H9 (cell line): ENCODE data around the gene GRB14. TPM values are rescaled to one million over a fixed set of nuclear protein-coding genes. Genes with fewer than 3 reads are reported as not detected.

Experiments used
- DNase-seq: peaks from one replicate; pipeline ENCODE4 v3.0.0-alpha.2; 2017
- H2AFZ ChIP-seq: one replicate; pipeline ENCODE4 v1.6.1; 2013; ENCODE audit warnings: mild to moderate bottlenecking, low read length, control low read depth, moderate library complexity
- H2AK5ac ChIP-seq: 2 replicates; pipeline ENCODE4 v1.6.1; 2013; ENCODE audit warnings: low read length, control low read depth, mixed read lengths; ENCODE audit not compliant: insufficient read length
- H2BK120ac ChIP-seq: one replicate; pipeline ENCODE4 v1.6.1; 2013; ENCODE audit warnings: low read depth, mild to moderate bottlenecking, low read length, control low read depth, inconsistent platforms; ENCODE audit not compliant: poor library complexity, severe bottlenecking
- H2BK12ac ChIP-seq: 2 replicates; pipeline ENCODE4 v1.6.1; 2013; ENCODE audit warnings: low read length, control low read depth, mixed read lengths, low read depth; ENCODE audit not compliant: insufficient read length
- H2BK15ac ChIP-seq: 2 replicates; pipeline ENCODE4 v1.6.1; 2013; ENCODE audit warnings: low read depth, low read length, control low read depth
- H2BK20ac ChIP-seq: one replicate; pipeline ENCODE4 v1.6.1; 2013; ENCODE audit warnings: low read depth, mild to moderate bottlenecking, low read length, control low read depth, inconsistent platforms; ENCODE audit not compliant: poor library complexity, severe bottlenecking
- H2BK5ac ChIP-seq: 2 replicates; pipeline ENCODE4 v1.6.1; 2013; ENCODE audit warnings: low read length, control low read depth, mixed read lengths; ENCODE audit not compliant: insufficient read length
- H3K14ac ChIP-seq: 2 replicates; pipeline ENCODE4 v1.6.1; 2013; ENCODE audit warnings: low read length, control low read depth; ENCODE audit not compliant: insufficient read depth
- H3K18ac ChIP-seq: 2 replicates; pipeline ENCODE4 v1.6.1; 2013; ENCODE audit warnings: low read depth, mild to moderate bottlenecking, mixed read lengths, low read length, control low read depth; ENCODE audit not compliant: insufficient read length
- H3K23ac ChIP-seq: 2 replicates; pipeline ENCODE4 v1.6.1; 2013; ENCODE audit warnings: low read length, control low read depth, mixed read lengths, low read depth; ENCODE audit not compliant: insufficient read length
- H3K23me2 ChIP-seq: 2 replicates; pipeline ENCODE4 v1.6.1; 2013; ENCODE audit warnings: low read depth, mild to moderate bottlenecking, mixed read lengths, low read length, control low read depth; ENCODE audit not compliant: insufficient read length, poor library complexity, severe bottlenecking
- H3K27ac ChIP-seq: 2 replicates; pipeline ENCODE4 v1.5.1; 2013; ENCODE audit warnings: low read length, control low read depth, mixed read lengths, low read depth; ENCODE audit not compliant: insufficient read length
- H3K27me3 ChIP-seq: 2 replicates; pipeline ENCODE4 v1.6.1; 2013; ENCODE audit warnings: low read length, control low read depth, inconsistent platforms; ENCODE audit not compliant: insufficient read depth
- H3K4ac ChIP-seq: 2 replicates; pipeline ENCODE4 v1.6.1; 2013; ENCODE audit warnings: low read depth, mild to moderate bottlenecking, control low read depth, inconsistent platforms, low read length, moderate library complexity
- H3K4me1 ChIP-seq: 2 replicates; pipeline ENCODE4 v1.6.1; 2013; ENCODE audit warnings: low read length, control low read depth, inconsistent platforms; ENCODE audit not compliant: insufficient read depth
- H3K4me2 ChIP-seq: 2 replicates; pipeline ENCODE4 v1.6.1; 2013; ENCODE audit warnings: low read length, control low read depth, mixed read lengths; ENCODE audit not compliant: insufficient read length, insufficient read depth
- H3K56ac ChIP-seq: 2 replicates; pipeline ENCODE4 v1.6.1; 2013; ENCODE audit warnings: low read depth, mild to moderate bottlenecking, mixed read lengths, low read length, control low read depth; ENCODE audit not compliant: insufficient read length
- H3K79me1 ChIP-seq: 2 replicates; pipeline ENCODE4 v1.6.1; 2013; ENCODE audit warnings: low read depth, mild to moderate bottlenecking, moderate library complexity, low read length, control low read depth, inconsistent platforms; ENCODE audit not compliant: insufficient read depth, poor library complexity, severe bottlenecking
- H3K79me2 ChIP-seq: 2 replicates; pipeline ENCODE4 v1.6.1; 2013; ENCODE audit warnings: low read length, control low read depth, inconsistent platforms; ENCODE audit not compliant: insufficient read depth
- H3K9ac ChIP-seq: 2 replicates; pipeline ENCODE4 v1.6.1; 2013; ENCODE audit warnings: low read length, control low read depth, mixed read lengths; ENCODE audit not compliant: insufficient read length; ENCODE audit errors: extremely low read depth
- H3K9me3 ChIP-seq: one replicate; pipeline ENCODE4 v1.6.1; 2013; ENCODE audit warnings: low read depth, low read length, inconsistent platforms; ENCODE audit not compliant: control insufficient read depth
- H3T11ph ChIP-seq: one replicate; pipeline ENCODE4 v1.6.1; 2013; ENCODE audit warnings: mild to moderate bottlenecking, low read length, control low read depth, inconsistent platforms
- H4K20me1 ChIP-seq: one replicate; pipeline ENCODE4 v1.6.1; 2013; ENCODE audit not compliant: control insufficient read depth, insufficient read length, insufficient read depth
- H4K5ac ChIP-seq: 2 replicates; pipeline ENCODE4 v1.6.1; 2013; ENCODE audit warnings: low read depth, mild to moderate bottlenecking, mixed read lengths, low read length, control low read depth; ENCODE audit not compliant: insufficient read length
- H4K8ac ChIP-seq: replicated peaks from 2 replicates; pipeline ENCODE4 v1.6.1; 2013; ENCODE audit warnings: low read length, control low read depth, mixed read lengths, low read depth; ENCODE audit not compliant: insufficient read length
- H4K91ac ChIP-seq: 2 replicates; pipeline ENCODE4 v1.6.1; 2013; ENCODE audit warnings: low read depth, mild to moderate bottlenecking, moderate library complexity, mixed read lengths, low read length, control low read depth; ENCODE audit not compliant: insufficient read length
- H3K27ac Mint-ChIP-seq, 3 experiments: 2 replicates in 2 of 3; 3 replicates in 1 of 3; pipeline ENCODE4 v1.8.0; 2020 to 2021; ENCODE audit warnings: mixed read lengths in 3 of 3, mild to moderate bottlenecking in 1 of 3, moderate library complexity in 1 of 3
- H3K27me3 Mint-ChIP-seq: 2 replicates; pipeline ENCODE4 v1.8.0; 2021; ENCODE audit warnings: low read depth, mild to moderate bottlenecking, moderate library complexity, mixed read lengths
- H3K36me3 Mint-ChIP-seq, 3 experiments: 2 replicates in 2 of 3; 3 replicates in 1 of 3; pipeline ENCODE4 v1.8.0; 2020 to 2021; ENCODE audit warnings: low read depth in 3 of 3, mixed read lengths in 3 of 3; ENCODE audit not compliant: insufficient read depth in 1 of 3
- H3K4me1 Mint-ChIP-seq, 2 experiments: 2 replicates each; pipeline ENCODE4 v1.8.0; 2020; ENCODE audit warnings: mixed read lengths in 2 of 2
- H3K4me3 Mint-ChIP-seq, 2 experiments: 2 replicates in 1 of 2; 3 replicates in 1 of 2; pipeline ENCODE4 v1.8.0; 2020 to 2021; ENCODE audit warnings: mild to moderate bottlenecking in 2 of 2, mixed read lengths in 2 of 2, moderate library complexity in 1 of 2
- H3K9me3 Mint-ChIP-seq, 2 experiments: 2 replicates in 1 of 2; 3 replicates in 1 of 2; pipeline ENCODE4 v1.8.0; 2020; ENCODE audit warnings: mild to moderate bottlenecking in 2 of 2, mixed read lengths in 2 of 2, moderate library complexity in 1 of 2
- WGBS: extraction: QIAGEN DNeasy Blood & Tissue Kit; methylation state at CpG from one replicate; pipeline ENCODE4 v1.1.7; 2013; ENCODE audit warnings: missing lambda C conversion rate, low lambda C conversion rate, mixed read lengths; ENCODE audit not compliant: insufficient read length; ENCODE audit errors: extremely low coverage; 5-methylcytosine and 5-hydroxymethylcytosine counted together
- total RNA-seq: library from RNA; stranded (reverse); gene quantifications from 2 replicates; pipeline ENCODE4 v1.2.1, GENCODE V29; 2021
- TF ChIP-seq, protein P1 (sequence below): fragments of 200-600 bp; sonication (generic); conservative IDR thresholded peaks from 3 replicates; pipeline ENCODE4 v1.8.0; 2021; ENCODE audit warnings: antibody characterized with exemption, mild to moderate bottlenecking

The GRB14 gene
- total RNA-seq, 1 experiment from 2014 or later = 7.6 TPM

DNA sequence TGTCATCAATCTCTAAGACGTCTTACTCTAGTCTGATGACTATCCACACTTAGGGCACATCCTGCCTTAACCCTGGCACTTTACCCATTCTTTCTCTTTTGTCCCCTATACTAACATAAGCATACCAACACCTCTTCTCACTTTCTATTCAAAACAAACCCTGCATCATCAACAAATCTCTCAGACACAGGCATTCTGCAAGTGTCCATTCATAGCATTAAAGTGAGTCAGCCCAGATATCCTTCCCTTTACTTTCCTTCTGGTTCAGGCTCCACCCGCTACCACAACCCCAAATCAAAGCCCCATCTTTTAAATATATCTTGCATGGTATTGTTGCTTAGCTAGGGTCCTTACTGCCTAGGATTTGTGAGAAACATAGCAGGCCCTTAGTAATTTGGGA is 3.8 kb downstream of the GRB14 start:
- TF ChIP-seq, protein P1, sequence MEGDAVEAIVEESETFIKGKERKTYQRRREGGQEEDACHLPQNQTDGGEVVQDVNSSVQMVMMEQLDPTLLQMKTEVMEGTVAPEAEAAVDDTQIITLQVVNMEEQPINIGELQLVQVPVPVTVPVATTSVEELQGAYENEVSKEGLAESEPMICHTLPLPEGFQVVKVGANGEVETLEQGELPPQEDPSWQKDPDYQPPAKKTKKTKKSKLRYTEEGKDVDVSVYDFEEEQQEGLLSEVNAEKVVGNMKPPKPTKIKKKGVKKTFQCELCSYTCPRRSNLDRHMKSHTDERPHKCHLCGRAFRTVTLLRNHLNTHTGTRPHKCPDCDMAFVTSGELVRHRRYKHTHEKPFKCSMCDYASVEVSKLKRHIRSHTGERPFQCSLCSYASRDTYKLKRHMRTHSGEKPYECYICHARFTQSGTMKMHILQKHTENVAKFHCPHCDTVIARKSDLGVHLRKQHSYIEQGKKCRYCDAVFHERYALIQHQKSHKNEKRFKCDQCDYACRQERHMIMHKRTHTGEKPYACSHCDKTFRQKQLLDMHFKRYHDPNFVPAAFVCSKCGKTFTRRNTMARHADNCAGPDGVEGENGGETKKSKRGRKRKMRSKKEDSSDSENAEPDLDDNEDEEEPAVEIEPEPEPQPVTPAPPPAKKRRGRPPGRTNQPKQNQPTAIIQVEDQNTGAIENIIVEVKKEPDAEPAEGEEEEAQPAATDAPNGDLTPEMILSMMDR = no peak
- Histone ChIP-seq H3K23me2 (no peaks in the 10 kb centered on the region), H2BK5ac (no peak overlapping the region), H3K79me2 (no peaks in the 10 kb centered on the region), H4K8ac (no peak overlapping the region), H4K20me1 (no peaks in the 10 kb centered on the region), H3K4me2 (no peak overlapping the region), H3K27ac (no peak overlapping the region), H3K9ac (no peak overlapping the region), H3K79me1 (no peaks in the 10 kb centered on the region), H3K14ac (no peak overlapping the region), H3K27me3 (no peaks in the 10 kb centered on the region), H2AK5ac (no peak overlapping the region), H2AFZ (no peak overlapping the region), H3K18ac (no peak overlapping the region), H3K23ac (no peak overlapping the region), H3T11ph (no peak overlapping the region), H2BK12ac (no peak overlapping the region), H4K91ac (no peak overlapping the region), H2BK20ac (no peak overlapping the region), H2BK15ac (no peak overlapping the region), H2BK120ac (no peak overlapping the region), H3K56ac (no peak overlapping the region), H3K4ac (no peak overlapping the region), H3K4me1 (peaks cover 3% of the 10 kb centered on the region; the same call in 1 of the 2 replicates), H4K5ac (no peak overlapping the region), H3K9me3 (no peaks in the 10 kb centered on the region)
- Mint-ChIP-seq H3K4me3 (no peak overlapping the region), H3K27ac (no peak overlapping the region), H3K27me3 (no peaks in the 10 kb centered on the region), H3K9me3 (no peaks in the 10 kb centered on the region), H3K36me3 (peaks cover 0 to 9% (median 3%) of the 10 kb centered on the region in 3 experiments; a peak in 4 of 7 replicates), H3K4me1 (peaks cover 14% of the 10 kb centered on the region in 2 experiments)
- WGBS = no CpG with 5 or more reads among the region's 2 CpGs
- no peak for DNase-seq
